CD4-positive, alpha-beta T cell treated with Interleukin-17A for 4 hours (primary cell): ENCODE data around the gene PDLIM5.
"Not testable (repeated sequence)": the region's sequence is repeated elsewhere in the genome, so short reads cannot be mapped to it uniquely, and the experiment has no call there.

Experiments
- DNase-seq: peaks from one replicate; pipeline ENCODE4 v3.0.0-alpha.2; 2020; ENCODE audit warnings: mixed read lengths

The PDLIM5 gene

GRCh38 chr4:94533405-94534223 is 81.9 kb downstream of the PDLIM5 start:
- no peak for DNase-seq

GRCh38 chr4:94534401-94535312 is 82.9 kb downstream of the PDLIM5 start:
- no peak for DNase-seq

GRCh38 chr4:94536049-94536448 is 84.3 kb downstream of the PDLIM5 start:
- no peak for DNase-seq

GRCh38 chr4:94536649-94537469 is 85.1 kb downstream of the PDLIM5 start:
- no peak for DNase-seq

- no peak for DNase-seq
These were observed 86.3 kb downstream of the PDLIM5 start for GRCh38 chr4:94537921-94538628.

GRCh38 chr4:94540476-94540875 is 88.7 kb downstream of the PDLIM5 start:
- DNase-seq = no peak

- DNase-seq = no peak
These were observed 93.1 kb downstream of the PDLIM5 start for GRCh38 chr4:94544811-94545210.

GRCh38 chr4:94545296-94545695 is 93.6 kb downstream of the PDLIM5 start:
- DNase-seq = no peak

GRCh38 chr4:94546949-94547348 is 95.2 kb downstream of the PDLIM5 start:
- DNase-seq = no peak

GRCh38 chr4:94548571-94548970 is 96.8 kb downstream of the PDLIM5 start:
- DNase-seq = no peak

GRCh38 chr4:94550352-94550751 is 98.6 kb downstream of the PDLIM5 start:
- DNase-seq = no peak

GRCh38 chr4:94550851-94551250 is 99.1 kb downstream of the PDLIM5 start:
- no peak for DNase-seq

GRCh38 chr4:94551643-94552564 is 100.2 kb downstream of the PDLIM5 start:
- DNase-seq = no peak

GRCh38 chr4:94556047-94556446 is 104.3 kb downstream of the PDLIM5 start:
- not testable (repeated sequence) for DNase-seq

GRCh38 chr4:94557632-94558031 is 105.9 kb downstream of the PDLIM5 start:
- DNase-seq = not testable (repeated sequence)

- no peak for DNase-seq
These were observed 106.7 kb downstream of the PDLIM5 start for GRCh38 chr4:94558392-94558904.

GRCh38 chr4:94559351-94559806 is 107.6 kb downstream of the PDLIM5 start:
- no peak for DNase-seq

- DNase-seq = no peak
These were observed 109.7 kb downstream of the PDLIM5 start for GRCh38 chr4:94561249-94562024.

- DNase-seq = no peak
These were observed 110.5 kb downstream of the PDLIM5 start for GRCh38 chr4:94562285-94562684.

GRCh38 chr4:94564252-94564651 is 112.5 kb downstream of the PDLIM5 start:
- no peak for DNase-seq
